Stimulated activated naive CD8-positive, alpha-beta T cell treated with anti-CD3 and anti-CD28 coated beads, Interleukin-15, amount 100 ng/mL, for 72 hours (primary cell): ENCODE results near the gene TLE5.
"Not testable (repeated sequence)": the region's sequence is repeated elsewhere in the genome, so short reads cannot be mapped to it uniquely, and the experiment has no call there.

Source experiments
- ATAC-seq: fragments of 150-1000 bp; cut with Tn5 transposase; 2 replicates; pipeline ENCODE4 v1.10.0; 2021; ENCODE audit warnings: mild to moderate bottlenecking, moderate library complexity
- DNase-seq, 2 donors: peaks; one replicate each; pipeline ENCODE4 v3.0.0; 2021 to 2022
- H3K27ac Mint-ChIP-seq, 2 donors: one replicate each; pipeline ENCODE4 v1.8.0; 2022; ENCODE audit warnings: mild to moderate bottlenecking in 2 of 2, mixed read lengths in 2 of 2, moderate library complexity in 2 of 2
- H3K27me3 Mint-ChIP-seq: one replicate; pipeline ENCODE4 v1.8.0; 2022; ENCODE audit warnings: mixed read lengths
- H3K4me1 Mint-ChIP-seq: one replicate; pipeline ENCODE4 v1.8.0; 2022; ENCODE audit warnings: mild to moderate bottlenecking, mixed read lengths
- H3K4me3 Mint-ChIP-seq, 2 donors: one replicate each; pipeline ENCODE4 v1.8.0; 2022; ENCODE audit warnings: mild to moderate bottlenecking in 2 of 2, mixed read lengths in 2 of 2, moderate library complexity in 1 of 2
- H3K9me3 Mint-ChIP-seq, 2 donors: one replicate each; pipeline ENCODE4 v1.8.0; 2022; ENCODE audit warnings: mixed read lengths in 2 of 2

The TLE5 gene

DNA sequence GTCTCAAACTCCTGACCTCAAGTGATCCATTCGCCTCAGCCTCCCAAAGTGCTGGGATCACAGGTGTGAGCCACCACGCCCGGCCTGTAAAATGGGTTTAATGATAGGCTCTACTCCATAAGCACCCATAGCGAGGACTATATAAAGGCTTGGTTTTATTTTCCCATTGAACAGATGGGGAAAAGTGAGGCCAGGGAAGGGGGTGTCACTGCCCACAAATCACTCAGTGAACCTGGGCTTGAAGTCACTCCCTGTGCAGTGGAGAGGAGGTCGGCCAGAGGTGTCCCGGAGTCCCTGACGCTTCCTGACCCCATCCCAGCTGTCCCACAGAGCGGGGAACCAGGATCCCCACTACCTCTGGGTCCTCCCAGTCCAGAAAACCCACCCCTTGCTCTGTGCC is 48.2 kb downstream of the TLE5 start:
- DNase-seq (no peak), ATAC-seq (no peak)
- Mint-ChIP-seq H3K9me3 (no peaks in the 10 kb centered on the region), H3K27me3 (no peaks in the 10 kb centered on the region), H3K27ac (no peak overlapping the region), H3K4me3 (no peak overlapping the region), H3K4me1 (no peaks in the 10 kb centered on the region)

DNA sequence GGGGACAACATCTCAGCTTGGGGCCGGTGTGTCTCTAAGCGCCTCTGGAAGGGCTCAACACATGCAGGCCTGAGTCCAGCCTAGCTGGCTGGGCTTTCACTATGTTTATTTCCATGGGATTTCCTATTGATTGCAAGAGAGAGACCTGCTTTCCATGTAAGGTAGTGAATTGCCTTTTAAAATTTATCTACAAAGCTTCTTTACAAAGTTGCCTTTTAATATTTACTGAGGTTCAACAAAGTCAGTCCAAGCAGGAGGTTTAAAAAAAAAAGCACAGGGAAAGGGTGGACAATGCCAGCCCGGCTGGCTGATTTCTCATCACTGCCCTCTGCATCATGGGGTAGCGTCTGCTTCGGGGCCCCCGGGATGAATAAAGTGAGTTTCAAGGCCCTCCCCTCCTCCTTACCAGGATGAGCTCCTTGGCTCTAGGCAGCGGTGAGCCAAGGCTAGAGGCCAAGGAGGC is 49.0 kb downstream of the TLE5 start:
- Mint-ChIP-seq H3K9me3 (no peaks in the 10 kb centered on the region), H3K27me3 (no peaks in the 10 kb centered on the region), H3K4me3 (no peak overlapping the region), H3K27ac (no peak overlapping the region), H3K4me1 (no peaks in the 10 kb centered on the region)
- DNase-seq (no peak), ATAC-seq (no peak)

DNA sequence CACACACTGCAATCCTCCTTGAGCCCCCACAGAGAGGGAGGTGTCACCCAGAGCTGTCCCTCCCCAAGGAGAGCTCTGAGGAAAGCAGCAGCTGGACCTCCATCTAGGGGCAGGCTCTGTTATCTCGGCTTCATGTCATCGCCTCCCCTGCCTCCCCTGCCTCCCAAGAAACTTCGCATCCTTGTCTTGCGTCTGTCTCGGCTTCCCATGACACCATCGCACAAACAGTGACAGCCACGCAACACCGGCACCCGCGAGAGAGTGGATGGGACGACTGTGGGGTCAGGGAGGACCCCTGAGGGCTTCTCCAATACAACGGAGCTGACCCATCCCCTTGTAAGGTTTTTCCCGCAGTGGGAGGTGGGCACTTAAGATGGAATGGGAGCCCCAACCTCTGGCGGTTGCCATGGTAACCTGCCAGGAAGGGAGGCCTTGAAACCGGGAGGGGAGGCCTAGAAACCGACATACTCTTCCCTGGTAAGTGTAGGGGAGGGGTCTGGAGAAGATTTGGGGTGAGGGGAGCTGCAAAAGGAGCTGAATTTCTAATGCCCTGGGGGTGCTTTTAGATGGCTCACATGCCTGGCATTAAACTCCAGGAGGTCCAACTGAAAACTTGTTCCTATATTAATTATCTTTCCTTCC is 49.6 kb downstream of the TLE5 start:
- H3K9me3 Mint-ChIP-seq = no peaks in the 10 kb centered on the region
- H3K4me1 Mint-ChIP-seq = no peaks in the 10 kb centered on the region
- ATAC-seq (no peak), DNase-seq (no peak)
- no peaks in the 10 kb centered on the region for H3K27me3 Mint-ChIP-seq
- H3K4me3 Mint-ChIP-seq = no peak overlapping the region
- H3K27ac Mint-ChIP-seq = no peak overlapping the region

- ATAC-seq, H3K27me3 Mint-ChIP-seq, H3K4me1 Mint-ChIP-seq, H3K27ac Mint-ChIP-seq, DNase-seq, H3K9me3 Mint-ChIP-seq, H3K4me3 Mint-ChIP-seq: not testable (repeated sequence)
Observed at GRCh38 chr19:3012059-3012458, 50.2 kb downstream of the TLE5 start.

- no peak overlapping the region for H3K4me3 Mint-ChIP-seq
- H3K9me3 Mint-ChIP-seq = no peaks in the 10 kb centered on the region
- peak overlapping the region in 1 of 2 donors; percentile 54 for H3K27ac Mint-ChIP-seq
- H3K27me3 Mint-ChIP-seq = no peaks in the 10 kb centered on the region
- no peak for ATAC-seq
- DNase-seq = no peak
- no peaks in the 10 kb centered on the region for H3K4me1 Mint-ChIP-seq
Observed at GRCh38 chr19:3010871-3011270, 51.4 kb downstream of the TLE5 start.

GRCh38 chr19:3008994-3009393 is 53.3 kb downstream of the TLE5 start:
- Mint-ChIP-seq H3K27ac (no peak overlapping the region), H3K9me3 (no peaks in the 10 kb centered on the region), H3K4me3 (no peak overlapping the region), H3K4me1 (no peaks in the 10 kb centered on the region), H3K27me3 (no peaks in the 10 kb centered on the region)
- ATAC-seq (no peak), DNase-seq (no peak)

- DNase-seq = no peak
- no peak overlapping the region for H3K27ac Mint-ChIP-seq
Observed at GRCh38 chr19:3007975-3008374, 54.3 kb downstream of the TLE5 start.

GRCh38 chr19:3006075-3006767 is 56.1 kb downstream of the TLE5 start:
- Mint-ChIP-seq H3K4me1 (no peaks in the 10 kb centered on the region), H3K27ac (no peak overlapping the region), H3K4me3 (no peak overlapping the region), H3K9me3 (no peaks in the 10 kb centered on the region), H3K27me3 (no peaks in the 10 kb centered on the region)
- DNase-seq = no peak
- ATAC-seq = no peak

More at GRCh38 chr19:3007975-3008374, 54.3 kb downstream of the TLE5 start:
- Mint-ChIP-seq H3K4me1 (no peaks in the 10 kb centered on the region), H3K4me3 (no peak overlapping the region), H3K27me3 (no peaks in the 10 kb centered on the region), H3K9me3 (no peaks in the 10 kb centered on the region)
- no peak for ATAC-seq

GRCh38 chr19:3005345-3005744 is 57.0 kb downstream of the TLE5 start:
- Mint-ChIP-seq H3K9me3 (no peaks in the 10 kb centered on the region), H3K27ac (no peak overlapping the region), H3K4me3 (no peak overlapping the region), H3K4me1 (no peaks in the 10 kb centered on the region), H3K27me3 (no peaks in the 10 kb centered on the region)
- DNase-seq (no peak), ATAC-seq (no peak)

DNA sequence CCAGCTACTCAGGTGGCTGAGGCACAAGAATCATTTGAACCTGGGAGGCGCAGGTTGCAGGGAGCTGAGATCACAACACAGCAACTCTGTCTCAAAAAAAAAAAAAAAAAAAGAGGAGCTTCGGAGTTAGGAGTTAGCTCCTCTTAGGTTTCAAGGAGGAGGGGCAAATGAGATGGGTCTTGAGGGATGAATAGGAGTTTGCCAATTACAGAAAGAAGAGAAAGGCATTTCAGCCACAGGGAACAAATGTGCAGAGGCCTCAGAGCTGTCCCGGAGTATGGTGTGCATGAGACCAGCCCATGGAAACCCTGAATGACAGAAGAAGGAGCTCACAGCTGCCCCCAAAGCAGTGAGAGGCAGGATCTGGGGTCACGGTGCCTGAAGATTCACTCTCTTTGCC is 57.8 kb downstream of the TLE5 start:
- Mint-ChIP-seq H3K27ac (no peak overlapping the region), H3K9me3 (no peaks in the 10 kb centered on the region), H3K4me1 (no peaks in the 10 kb centered on the region), H3K4me3 (no peak overlapping the region), H3K27me3 (no peaks in the 10 kb centered on the region)
- no peak for ATAC-seq
- no peak for DNase-seq

- H3K4me1 Mint-ChIP-seq = no peaks in the 10 kb centered on the region
- peak overlapping the region in 1 of 2 donors; percentile 93 for H3K27ac Mint-ChIP-seq
- H3K4me3 Mint-ChIP-seq = no peak overlapping the region
- no peak for ATAC-seq
- DNase-seq = no peak
- H3K27me3 Mint-ChIP-seq = no peaks in the 10 kb centered on the region
- no peaks in the 10 kb centered on the region for H3K9me3 Mint-ChIP-seq
Observed at GRCh38 chr19:3003046-3003445, 59.2 kb downstream of the TLE5 start.
